HTERT RPE-1 (cell line): Measurements from ENCODE around the gene TAF13.

ENCODE experiments used
- in situ Hi-C: fragments of 300-500 bp; cut with MboI; formaldehyde crosslinking; loops from 4 replicates; pipeline ENCODE4 v1.14.3; 2020; ENCODE audit warnings: low sequenced_read_pairs

The TAF13 gene, protein sequence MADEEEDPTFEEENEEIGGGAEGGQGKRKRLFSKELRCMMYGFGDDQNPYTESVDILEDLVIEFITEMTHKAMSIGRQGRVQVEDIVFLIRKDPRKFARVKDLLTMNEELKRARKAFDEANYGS

DNA sequence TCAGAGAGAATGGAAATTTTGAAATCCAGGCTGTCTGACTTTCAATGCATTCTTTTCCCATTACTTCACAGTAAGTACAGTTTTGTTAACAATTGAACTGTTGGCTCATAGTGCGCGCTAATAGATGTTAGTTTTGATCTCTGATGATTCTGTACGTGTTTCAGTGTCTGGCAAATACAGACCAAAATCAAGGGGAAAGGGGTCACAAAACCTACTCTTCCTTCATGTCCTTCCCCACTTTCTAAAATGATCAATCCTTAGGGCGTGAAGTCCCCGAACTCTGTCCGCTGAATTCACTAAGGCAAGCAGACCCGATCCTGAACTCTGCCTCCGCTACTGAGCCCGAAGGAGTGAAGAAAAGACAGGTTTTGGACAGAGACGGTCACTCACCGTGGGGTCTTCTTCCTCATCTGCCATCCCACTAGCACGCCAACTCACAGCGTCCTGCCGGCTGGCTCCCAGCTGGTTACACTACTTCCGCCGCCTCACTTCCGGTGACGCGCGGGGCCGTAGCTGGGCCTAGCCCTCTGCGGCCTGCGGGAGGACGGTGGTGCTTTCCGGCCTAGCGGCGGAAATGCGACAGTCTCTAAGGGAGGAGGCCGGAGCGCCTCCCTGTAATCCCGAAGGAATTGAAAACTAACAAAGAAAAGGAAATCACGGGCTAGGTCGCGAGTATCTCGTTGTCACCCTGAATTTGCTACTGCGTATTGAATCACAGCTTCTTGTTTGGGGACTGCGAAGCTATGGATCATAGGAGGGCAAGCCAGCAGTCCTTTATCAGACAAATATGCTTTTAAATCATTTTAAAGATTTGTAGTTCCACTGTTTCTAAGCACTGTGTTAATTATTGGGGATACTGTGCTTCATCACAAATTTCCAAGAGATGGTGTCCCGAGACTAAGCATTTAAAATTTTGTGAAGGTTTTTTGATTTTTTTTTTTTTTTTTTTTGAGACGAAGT lies at the start of gene TAF13:
TAF13 (minus strand) TSS at position 473 of the 960 bp plus-strand sequence; CDS start at position 417, 56 bp downstream.
- in situ Hi-C loops: no loop called here

DNA sequence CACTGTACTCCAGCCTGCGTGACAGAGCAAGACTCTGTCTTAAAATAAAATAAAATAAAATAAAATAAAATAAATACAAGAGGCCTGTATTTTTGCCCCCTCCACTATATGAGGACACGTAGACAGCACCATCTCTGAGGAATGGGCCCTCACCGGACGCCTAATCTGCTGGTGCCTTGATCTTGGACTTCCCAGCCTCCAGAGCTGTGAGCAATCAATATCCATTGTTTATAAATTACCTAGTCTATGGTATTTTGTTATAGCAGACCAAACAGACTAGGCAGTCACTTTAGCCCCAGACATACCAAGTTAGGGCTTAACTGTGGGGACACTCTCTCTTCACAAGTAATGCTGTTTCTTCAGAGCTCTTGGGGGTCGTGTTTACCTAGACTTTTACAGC lies 44.6 kb upstream of the TAF13 start:
- in situ Hi-C loops: no loop called here

DNA sequence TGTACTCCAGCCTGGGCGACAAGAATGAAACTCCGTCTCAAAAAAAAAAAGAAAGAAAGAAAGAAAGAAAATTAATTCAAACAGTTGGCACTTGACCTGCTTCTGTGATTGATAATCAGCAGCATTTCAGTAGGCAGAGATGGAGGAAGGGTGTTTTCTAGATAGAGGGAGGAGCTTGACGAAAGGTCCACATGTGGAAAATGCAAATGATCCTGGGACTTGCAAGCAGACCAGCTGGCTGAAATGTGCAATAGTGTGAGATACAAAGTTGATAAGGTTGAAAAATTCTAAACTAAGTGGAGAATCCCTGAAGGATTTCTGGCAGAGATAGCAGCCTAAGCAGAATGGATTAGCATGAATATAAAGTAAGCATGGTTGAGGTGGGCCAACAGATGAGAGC lies 42.3 kb upstream of the TAF13 start:
- in situ Hi-C loops: no loop called here

DNA sequence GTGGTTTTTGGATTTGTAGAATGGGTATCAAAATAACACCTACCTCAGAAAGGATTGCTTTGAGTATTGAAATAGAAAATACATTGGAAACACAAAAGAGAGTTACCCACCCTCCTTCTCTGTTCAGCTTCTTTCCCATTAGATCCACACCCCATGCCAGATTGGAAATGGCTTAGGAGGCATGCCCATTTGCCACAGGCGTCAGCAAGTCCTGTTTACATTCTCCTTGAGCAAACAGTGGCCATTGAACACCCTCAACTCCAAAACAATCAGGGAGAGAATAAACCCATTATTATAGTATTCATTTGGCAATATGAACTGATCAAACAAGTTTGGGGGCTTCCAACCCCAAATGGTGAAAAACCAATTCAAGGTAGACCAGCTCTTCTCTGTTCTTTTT lies 40.5 kb upstream of the TAF13 start:
- in situ Hi-C loops: no loop called here

DNA sequence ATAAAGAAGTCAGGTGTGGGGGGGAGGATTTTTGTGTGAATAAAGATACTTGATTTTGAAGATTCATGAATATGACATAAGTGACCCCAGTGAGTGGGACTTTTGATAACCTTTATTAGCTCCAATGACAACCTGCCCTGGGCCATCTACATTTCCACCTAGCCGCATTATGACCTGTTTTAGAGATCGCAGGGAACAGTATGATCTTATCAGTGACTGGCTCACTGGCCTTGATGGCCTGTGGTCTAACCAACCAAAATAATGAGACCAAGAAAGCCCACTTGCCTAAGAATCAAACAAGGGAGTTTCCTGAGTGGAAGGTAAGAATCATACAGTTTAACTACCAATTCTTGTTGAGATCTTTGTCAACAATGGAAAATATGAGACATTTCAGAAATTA lies 39.9 kb upstream of the TAF13 start:
- in situ Hi-C loops: no loop called here

DNA sequence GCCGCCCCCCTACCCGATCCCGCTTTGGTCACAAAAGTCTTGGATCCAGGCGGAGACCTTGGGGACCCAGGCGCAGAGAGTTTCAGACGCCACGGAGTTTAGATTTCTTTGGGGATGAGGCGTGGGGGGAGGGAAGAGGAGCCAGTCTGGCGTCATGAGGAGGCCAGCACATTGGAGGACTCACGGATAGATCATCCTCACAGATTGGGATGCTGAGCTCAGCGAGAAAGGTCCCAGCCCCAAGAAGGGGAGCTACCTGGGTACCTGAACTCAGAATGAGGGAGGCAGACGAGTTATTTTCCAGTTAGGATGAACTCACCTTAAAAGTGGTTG lies 38.5 kb upstream of the TAF13 start:
- in situ Hi-C loops: no loop called here

DNA sequence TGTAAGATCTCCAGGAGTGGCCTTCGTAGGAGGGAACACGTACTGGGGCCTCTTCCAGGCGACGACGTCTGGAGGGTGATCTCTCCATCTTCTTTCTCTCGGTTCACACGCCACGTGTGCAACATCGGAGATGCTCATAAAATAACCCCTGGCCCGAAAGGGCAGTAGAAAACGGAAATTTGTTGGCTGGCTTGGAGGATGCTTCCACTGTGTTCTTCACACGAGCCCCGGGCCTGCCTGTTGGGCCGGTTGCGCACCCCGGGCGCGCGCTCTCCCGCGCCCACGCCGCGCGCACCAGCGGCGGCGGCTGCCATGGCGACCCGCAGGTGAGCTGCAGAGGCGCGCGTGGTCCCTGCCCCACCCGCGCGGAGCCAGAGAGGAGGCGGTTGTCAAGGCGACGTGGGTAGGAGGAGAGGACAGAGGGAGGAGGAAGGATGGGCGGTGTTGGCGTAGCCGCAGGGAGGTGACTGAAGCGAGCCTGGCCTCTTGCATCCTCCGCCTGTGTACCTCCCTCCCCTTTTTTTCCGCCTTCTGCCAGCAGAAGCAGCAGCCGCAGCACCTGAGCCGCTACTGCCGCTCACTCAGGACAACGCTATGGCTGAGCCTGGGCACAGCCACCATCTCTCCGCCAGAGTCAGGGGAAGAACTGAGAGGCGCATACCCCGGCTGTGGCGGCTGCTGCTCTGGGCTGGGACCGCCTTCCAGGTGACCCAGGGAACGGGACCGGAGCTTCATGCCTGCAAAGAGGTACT lies 38.0 kb upstream of the TAF13 start, which contains the start of gene ELAPOR1:
ELAPOR1 (plus strand) TSS at position 526 of the 752 bp plus-strand sequence; CDS start at position 595, 69 bp downstream.
- in situ Hi-C loops: no loop called here

DNA sequence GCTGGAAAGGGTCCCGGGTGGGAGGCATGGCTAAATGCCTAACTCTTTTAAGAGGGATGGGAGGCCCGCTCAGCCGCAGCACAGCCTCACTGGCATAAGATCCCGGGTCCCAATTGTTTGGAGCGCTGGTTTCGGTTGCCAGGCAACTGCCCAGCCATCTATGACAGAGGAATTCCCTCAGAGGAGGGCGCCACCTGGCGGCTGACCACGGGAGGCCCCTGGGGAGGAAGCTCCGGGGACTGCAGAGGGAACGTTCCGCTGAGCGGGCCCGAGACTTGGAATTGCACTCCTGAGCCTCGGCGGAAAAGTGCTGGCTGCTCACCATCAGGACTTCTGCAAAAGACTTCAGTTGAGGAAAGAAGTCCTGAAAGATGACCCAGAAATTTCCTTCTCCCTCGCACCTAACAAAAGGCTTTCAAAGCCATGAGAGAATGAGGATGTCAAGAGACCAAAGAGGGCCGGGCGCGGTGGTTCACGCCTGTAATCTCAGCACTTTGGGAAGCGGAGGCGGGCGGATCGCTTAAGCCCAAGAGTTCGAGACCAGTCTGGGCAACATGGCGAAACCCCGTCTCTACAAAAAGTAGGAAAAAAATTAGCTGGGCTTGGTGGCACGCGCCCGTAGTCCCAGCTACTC lies 37.0 kb upstream of the TAF13 start:
- in situ Hi-C loops: no loop called here

DNA sequence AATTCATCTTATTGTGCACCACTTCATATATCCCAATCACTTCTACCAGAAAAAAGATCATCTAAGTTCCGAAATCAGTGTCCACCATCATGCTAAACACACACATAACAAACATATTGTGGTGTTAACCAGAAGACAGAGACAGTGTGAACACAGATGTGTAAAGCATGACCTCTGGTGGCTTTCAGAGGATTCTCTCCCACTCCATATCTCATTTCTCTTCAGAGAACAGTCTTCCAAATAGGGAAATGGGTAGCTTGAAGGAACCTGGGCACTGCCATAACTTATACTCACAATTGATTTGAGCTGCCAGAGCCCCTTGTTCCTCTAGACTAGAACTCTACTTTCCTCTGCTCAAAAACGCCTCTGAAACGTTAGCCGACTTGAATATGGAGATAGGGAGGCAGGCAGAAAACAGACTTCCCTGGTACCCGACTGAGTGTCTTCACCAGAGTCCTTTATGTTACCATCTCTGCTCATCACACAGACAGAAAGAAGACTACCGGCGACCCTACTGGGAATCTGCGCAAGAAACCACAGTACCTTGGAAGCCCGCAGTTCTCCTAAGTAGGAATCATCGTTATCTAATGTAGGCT lies 36.4 kb upstream of the TAF13 start:
- in situ Hi-C loops: no loop called here

DNA sequence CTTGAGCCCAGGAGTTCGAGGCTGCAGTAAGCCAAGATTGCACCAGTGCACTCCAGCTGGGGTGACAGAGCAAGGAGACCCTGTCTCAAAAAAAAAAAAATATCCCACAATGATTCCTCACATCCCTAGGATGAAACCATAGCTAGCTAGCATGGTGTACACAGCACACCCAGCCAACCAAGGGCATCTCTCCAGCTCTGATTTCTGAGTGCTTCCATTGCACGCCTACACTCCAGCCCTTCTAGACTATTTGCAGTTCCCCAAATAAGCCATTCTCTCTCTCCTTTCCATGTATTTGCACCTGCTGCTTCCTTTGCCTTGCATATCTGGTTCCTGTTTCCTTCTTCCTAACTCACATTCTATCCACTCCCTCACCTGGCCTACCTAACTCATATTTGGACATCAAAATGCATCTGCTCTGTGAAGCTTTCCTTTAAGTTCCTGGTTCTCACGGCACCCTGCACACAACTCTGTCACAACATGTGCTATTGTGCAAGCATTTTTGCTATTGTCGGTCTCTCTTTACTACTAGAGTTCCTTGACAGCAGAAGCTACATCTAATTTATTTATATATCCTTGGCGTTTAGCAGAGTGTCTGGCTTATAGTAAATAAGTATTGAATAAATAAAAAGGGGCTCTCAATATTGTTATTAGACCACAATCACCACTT lies 35.7 kb upstream of the TAF13 start:
- in situ Hi-C loops: no loop called here

DNA sequence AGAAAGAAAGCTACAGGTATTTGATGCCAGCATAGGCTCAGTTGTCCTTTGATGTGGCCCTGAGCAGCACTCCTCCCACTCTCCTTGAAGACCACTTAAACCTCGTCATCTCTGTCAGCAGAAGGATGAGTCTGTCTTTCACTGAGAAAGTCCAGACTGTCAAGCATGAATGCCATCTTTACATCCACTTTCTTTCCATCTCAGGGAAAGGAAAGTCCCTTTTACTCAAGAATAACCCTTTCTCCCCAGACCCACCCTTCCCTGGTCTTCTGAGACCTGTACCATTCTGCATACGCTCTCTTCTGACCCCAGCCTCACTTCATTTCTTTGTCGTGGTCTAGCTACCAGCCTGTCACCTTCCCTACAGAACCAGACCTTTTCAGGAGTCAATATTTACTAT lies 34.1 kb upstream of the TAF13 start:
- in situ Hi-C loops: no loop called here

DNA sequence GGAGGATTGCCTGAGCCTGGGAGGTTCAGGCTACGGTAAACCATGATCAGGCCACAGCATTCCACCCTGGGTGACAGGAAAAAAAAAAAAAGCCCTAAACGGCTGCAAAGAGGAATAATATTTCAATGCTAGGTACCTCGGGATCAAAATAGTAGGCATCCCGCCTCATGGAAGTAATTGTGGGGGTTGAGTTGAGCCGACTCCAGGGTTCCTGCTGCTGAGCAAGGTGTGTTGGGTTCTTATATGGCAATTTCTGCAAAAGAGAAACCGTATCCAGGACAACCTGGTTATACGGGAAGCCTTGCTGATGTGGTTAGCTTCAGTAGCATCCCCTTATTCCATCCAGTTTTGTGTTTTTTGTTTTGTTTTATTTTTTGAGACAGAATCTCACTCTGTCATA lies 32.0 kb upstream of the TAF13 start:
- in situ Hi-C loops: no loop called here

DNA sequence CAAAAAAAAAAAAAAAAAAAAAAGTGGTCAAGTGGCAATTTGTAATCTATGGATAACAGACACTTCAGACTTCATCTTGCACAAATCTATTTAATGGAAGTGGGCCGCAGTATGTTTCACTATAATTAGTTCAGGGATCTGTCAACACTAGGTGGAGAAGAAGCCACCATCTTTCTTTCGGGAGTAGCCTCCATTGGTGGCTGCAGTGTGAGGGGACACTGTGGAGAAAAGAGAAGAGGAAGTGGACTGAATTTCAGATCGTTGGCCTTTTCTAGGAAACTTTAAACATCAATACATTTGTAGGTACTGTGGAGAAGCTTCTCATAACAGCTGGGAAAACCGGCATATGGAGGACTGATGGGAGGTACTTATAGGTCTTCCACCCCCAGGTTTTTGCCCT lies 30.1 kb upstream of the TAF13 start:
- in situ Hi-C loops: no loop called here

DNA sequence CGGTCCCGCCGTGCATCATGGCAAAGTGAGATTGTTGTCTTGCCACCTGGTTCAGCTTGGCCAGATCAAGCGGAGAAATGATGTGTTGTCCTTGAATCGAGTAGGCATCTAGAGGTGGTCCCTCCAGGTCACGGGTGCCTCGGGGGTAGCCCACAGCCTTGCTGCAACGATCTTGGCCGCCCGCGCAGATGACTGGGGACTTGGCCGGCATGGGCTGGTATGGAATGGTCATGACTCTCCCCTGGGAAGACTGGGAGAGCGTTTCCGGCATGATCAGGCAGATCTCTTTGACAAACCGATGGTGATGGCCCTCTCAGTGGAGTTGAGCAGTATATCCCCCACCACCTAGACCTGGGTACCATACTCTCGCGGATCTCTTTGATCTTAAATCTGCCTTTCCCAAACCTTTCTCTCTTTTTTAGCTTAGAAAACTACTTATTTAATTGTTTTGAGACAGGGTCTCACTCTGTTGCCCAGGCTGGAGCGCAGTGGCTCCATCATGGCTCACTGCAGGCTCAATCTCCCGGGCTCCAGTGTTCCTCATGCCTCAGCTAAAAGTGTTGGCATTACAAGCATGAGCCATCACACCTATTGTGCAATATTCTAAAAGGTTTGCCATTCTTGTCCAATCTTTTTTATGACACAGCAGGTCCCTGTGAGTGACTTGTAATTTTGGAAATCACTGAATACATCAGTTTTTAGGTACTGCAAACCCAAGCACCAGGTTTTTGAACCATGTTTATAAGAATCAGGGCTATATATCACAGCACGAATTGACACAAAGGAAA lies 28.8 kb upstream of the TAF13 start:
- in situ Hi-C loops: no loop called here

DNA sequence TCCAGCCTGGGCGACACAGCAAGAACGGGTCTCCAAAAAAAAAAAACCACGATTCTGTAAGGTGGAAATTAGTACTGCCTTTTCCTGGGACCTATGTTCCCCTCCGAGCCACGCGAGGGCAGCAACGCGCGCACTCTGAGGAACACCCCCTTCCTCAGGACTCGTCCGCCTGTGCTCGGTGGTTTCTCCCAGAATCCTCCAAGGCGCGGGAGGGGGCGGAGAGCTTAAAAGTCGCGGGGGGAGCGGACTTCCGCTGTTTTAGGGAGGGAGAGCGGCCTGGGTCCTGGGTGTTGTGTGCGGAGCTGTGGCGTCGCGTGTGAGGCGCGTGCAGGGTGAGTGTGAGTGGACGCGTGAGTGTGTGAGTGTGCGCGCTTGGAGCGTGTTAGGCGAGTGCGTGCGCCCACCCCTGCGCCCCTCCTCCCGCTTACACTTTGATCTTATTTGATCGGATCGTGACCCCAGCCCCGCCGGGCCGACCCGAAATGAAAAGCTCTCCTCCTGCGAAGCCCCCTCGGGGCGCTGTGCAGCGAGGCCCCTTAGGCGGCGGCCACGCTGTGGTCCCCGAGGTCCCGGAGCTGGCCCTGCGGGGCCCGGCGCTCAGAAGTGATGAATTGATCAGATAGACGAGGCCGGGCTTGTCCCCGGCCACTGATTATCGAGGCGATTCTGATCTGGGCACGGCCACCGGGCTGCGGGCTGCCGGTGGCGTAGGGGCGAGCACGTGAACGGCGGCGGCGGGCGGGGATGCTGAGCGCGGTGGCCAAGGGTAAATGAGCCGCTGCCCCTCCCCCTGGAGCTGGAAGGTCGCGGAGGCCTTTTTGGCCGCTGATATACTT lies 24.4 kb upstream of the TAF13 start:
- in situ Hi-C loops: no loop called here

DNA sequence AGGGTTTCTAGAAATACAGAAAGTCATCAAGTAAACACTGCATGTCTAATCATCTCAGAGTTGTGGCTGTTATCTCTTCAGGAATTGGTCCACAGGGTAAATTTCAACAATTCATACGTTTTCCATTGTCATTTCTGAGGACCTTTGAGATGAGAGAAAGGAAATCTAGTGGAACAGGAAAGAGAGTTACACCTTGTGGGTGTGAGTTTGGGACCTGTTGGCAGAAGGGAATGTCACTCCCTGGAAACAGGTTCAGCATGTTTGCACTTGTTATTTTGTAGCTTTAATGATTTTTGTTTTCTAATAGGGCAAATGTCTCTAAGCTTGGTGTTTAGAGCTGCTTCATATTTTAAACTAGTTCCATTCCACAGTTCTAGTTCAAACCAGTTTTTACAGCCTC lies 20.3 kb upstream of the TAF13 start:
- in situ Hi-C loops: no loop called here

DNA sequence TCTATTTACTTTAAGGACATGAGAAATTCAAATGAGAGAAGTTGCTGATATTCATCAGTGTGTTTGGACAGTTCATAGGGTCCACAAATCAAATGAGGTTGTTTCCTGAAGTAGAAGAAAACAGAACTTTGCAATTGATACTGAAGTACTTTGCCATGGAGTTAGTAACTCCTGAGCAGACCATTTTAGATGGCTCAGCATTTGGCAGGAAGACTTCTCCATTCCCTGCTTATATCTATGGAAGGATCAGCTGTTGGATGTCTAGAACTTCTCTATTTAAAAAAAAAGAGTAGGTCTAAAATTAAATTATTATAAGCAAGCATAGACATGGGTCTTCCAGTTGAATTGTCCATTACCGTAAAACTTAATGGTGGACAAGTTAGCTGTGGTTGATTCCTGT lies 19.8 kb upstream of the TAF13 start:
- in situ Hi-C loops: no loop called here

DNA sequence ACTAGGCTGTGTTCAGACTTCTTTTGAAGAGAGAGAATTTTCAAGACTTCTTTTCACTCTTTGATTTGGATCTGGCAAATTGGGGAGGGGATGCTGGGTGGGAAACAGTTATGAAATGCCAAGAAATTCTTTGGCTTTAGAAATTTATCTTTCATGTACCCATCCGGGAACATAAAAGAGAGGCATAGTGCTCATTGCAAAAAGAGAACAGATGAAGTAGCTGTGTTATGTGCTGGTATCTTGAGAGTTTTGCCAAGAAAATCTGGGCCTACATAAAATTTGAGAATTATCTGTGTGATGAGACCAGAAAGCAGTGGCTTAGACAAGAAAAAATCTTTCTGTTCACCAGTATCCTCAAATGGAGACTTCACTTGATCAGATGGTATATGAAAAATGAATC lies 19.1 kb upstream of the TAF13 start:
- in situ Hi-C loops: no loop called here

DNA sequence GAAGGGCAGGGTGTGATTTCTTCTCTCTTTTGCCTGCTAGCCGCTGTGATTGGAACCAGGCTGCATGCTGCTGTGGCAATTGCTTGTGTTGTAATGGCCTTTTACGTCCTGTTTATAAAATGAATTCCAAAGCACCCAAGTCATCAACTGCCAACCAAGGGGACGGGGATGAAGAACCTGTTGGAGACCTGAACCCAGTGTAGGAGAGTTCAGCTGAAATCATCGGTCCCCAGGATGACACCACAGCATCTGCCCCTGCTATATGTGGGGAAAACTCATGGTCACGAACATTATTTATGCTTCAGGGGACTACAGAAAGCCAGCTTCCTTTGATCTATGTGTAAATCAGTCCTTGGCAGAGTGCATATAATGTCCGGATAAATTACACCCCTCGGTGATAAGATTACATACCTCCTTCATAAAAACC lies 18.6 kb upstream of the TAF13 start:
- in situ Hi-C loops: no loop called here
